OCI-LY7 (cell line): ENCODE results near the gene PPP3CA. TPM values are rescaled to one million over a fixed set of nuclear protein-coding genes. Genes with fewer than 3 reads are reported as not detected.
A peak's percentile ranks its signal among the peaks of the same experiment; 100 is the strongest.

ENCODE experiments used
- BruUV-seq: library from RNA; stranded (reverse); fragments of 400-500 nt; replicated peaks from 2 replicates; lab custom pipeline; 2021; lab: Mats Ljungman, UMichigan
- CTCF ChIA-PET: fragments of 300-600 bp; sonication (Branson Sonifier 250); formaldehyde crosslinking; loops from one replicate; lab custom pipeline; 2022; ENCODE audit warnings: antibody characterized with exemption; ENCODE audit not compliant: unreplicated experiment; lab: Charles Lee
- POLR2A ChIA-PET: fragments of 300-600 bp; sonication (Branson Sonifier 250); formaldehyde crosslinking; loops from one replicate; lab custom pipeline; 2022; ENCODE audit warnings: antibody characterized with exemption; lab: Charles Lee
- DNase-seq: peaks from one replicate; pipeline ENCODE4 v3.0.0-alpha.2; 2015; ENCODE audit warnings: low spot score
- H2AFZ ChIP-seq: fragments of 200-600 bp; sonication (generic), shearing (Covaris generic); 2 replicates; pipeline ENCODE4 v1.6.1; 2014; ENCODE audit warnings: mild to moderate bottlenecking, antibody characterized with exemption, low read length, moderate library complexity
- H3K27ac ChIP-seq: fragments of 200-600 bp; sonication (generic); 2 replicates; pipeline ENCODE4 v1.5.1; 2014; ENCODE audit warnings: mixed run types, low read depth, mild to moderate bottlenecking, moderate library complexity, low read length, inconsistent platforms; ENCODE audit not compliant: poor library complexity, severe bottlenecking
- H3K36me3 ChIP-seq: fragments of 200-600 bp; sonication (generic); 2 replicates; pipeline ENCODE4 v1.6.1; 2014; ENCODE audit warnings: mild to moderate bottlenecking, antibody characterized with exemption, low read length, moderate library complexity, mixed read lengths; ENCODE audit not compliant: insufficient read depth
- H3K4me1 ChIP-seq: fragments of 200-600 bp; sonication (generic); 2 replicates; pipeline ENCODE4 v1.5.1; 2014; ENCODE audit warnings: mild to moderate bottlenecking, low read length; ENCODE audit not compliant: insufficient read depth, poor library complexity, severe bottlenecking
- H3K4me2 ChIP-seq: fragments of 200-600 bp; sonication (generic); 2 replicates; pipeline ENCODE4 v1.6.1; 2014; ENCODE audit warnings: mild to moderate bottlenecking, low read length
- H3K4me3 ChIP-seq: fragments of 200-600 bp; sonication (generic); 2 replicates; pipeline ENCODE4 v1.5.1; 2014; ENCODE audit warnings: mild to moderate bottlenecking, low read depth, low read length; ENCODE audit not compliant: poor library complexity, severe bottlenecking
- H3K79me2 ChIP-seq: fragments of 200-600 bp; sonication (generic); 2 replicates; pipeline ENCODE4 v1.6.1; 2016; ENCODE audit warnings: low read depth, mild to moderate bottlenecking, low read length, moderate library complexity, mixed read lengths; ENCODE audit not compliant: insufficient read depth
- H3K9me2 ChIP-seq: fragments of 200-600 bp; sonication (generic); 2 replicates; pipeline ENCODE4 v1.6.1; 2016; ENCODE audit warnings: mild to moderate bottlenecking, low read length, mixed read lengths; ENCODE audit not compliant: insufficient read depth
- H3K9me3 ChIP-seq: fragments of 200-600 bp; sonication (generic); 2 replicates; pipeline ENCODE4 v1.6.1; 2014; ENCODE audit warnings: mild to moderate bottlenecking, mixed run types, low read length, mixed read lengths
- H4K20me1 ChIP-seq: fragments of 200-600 bp; sonication (generic); 2 replicates; pipeline ENCODE4 v1.6.1; 2014; ENCODE audit warnings: mild to moderate bottlenecking, antibody characterized with exemption, low read length, moderate library complexity, mixed read lengths; ENCODE audit not compliant: insufficient read depth
- CTCF ChIP-seq: fragments of 200-600 bp; sonication (generic); conservative IDR thresholded peaks from 2 replicates; pipeline ENCODE4 v1.5.1; 2014; ENCODE audit warnings: mild to moderate bottlenecking, antibody characterized with exemption, low read length, moderate library complexity, mixed read lengths
- EZH2phosphoT487 ChIP-seq: fragments of 200-600 bp; sonication (generic); IDR thresholded peaks from 2 replicates; pipeline ENCODE4 v1.6.1; 2018; ENCODE audit warnings: low read depth, borderline replicate concordance, mild to moderate bottlenecking, mixed run types, antibody characterized with exemption, low read length, moderate library complexity, mixed read lengths
- intact Hi-C: fragments of 100-400 bp; cut with micrococcal nuclease; formaldehyde crosslinking; loops from one replicate; pipeline ENCODE4 v1.10.0; 2022; ENCODE audit not compliant: unreplicated experiment
- total RNA-seq, 2 experiments: library from RNA; depleted of rRNA in 1 of 2; stranded (reverse); fragments of >200 nt in 1 of 2; shearing (Covaris generic) in 1 of 2; gene quantifications; 2 replicates each; pipeline ENCODE4 v1.2.3, GENCODE V29; 2014 to 2022

The PPP3CA gene
- total RNA-seq, 2 experiments from 2014 or later, result 9.2 to 13.6 TPM

DNA sequence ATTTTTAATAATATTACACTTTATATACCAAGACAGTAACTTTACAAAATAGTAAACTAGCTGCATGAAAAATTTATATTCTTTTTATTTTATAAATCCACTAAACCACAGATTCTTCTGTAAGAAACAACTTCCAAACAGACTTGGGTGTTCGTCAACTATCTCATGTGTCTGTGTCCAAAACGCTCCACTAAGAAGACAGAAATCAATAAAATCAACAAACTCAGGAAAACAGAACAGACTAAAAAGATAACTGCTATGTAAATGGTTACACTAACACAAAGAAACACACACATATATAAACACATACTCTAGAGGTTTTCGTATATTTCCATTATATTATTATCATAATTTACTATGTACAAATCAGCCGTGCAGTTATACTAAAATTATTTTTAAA, 158.4 kb downstream of the PPP3CA start:
- H3K9me2 ChIP-seq, result no peaks in the 10 kb centered on the region
- DNase-seq, result no peak
- BruUV-seq, result no TSS peak
- H3K9me3 ChIP-seq, result no peaks in the 10 kb centered on the region
- no peak overlapping the region for H2AFZ ChIP-seq
- intact Hi-C loops, result no loop called here
- no peaks in the 10 kb centered on the region for H3K4me1 ChIP-seq
- H3K79me2 ChIP-seq, result no peaks in the 10 kb centered on the region
- no peak for TF ChIP-seq CTCF
- no peaks in the 10 kb centered on the region for H3K36me3 ChIP-seq
- no peak overlapping the region for H3K4me2 ChIP-seq
- ChIA-PET POLR2A (interaction anchor here (0.6 kb wide), 3 partner anchors 111 to 423 kb away, joined by 3 to 6 read pairs (median 3); no protein-coding TSS in a partner anchor), CTCF (no interaction called here)
- no peak overlapping the region for H3K27ac ChIP-seq
- H3K4me3 ChIP-seq, result no peak overlapping the region
- H4K20me1 ChIP-seq, result no peaks in the 10 kb centered on the region

GRCh38 chr4:101187841-101188240, 159.5 kb downstream of the PPP3CA start:
- ChIA-PET POLR2A (interaction anchor here (0.6 kb wide), 1 partner anchor 54 kb away, joined by 3 read pairs; no protein-coding TSS in a partner anchor), CTCF (no interaction called here)
- intact Hi-C loops, result no loop called here
- H3K4me1 ChIP-seq, result no peaks in the 10 kb centered on the region
- peak; percentile 9 for DNase-seq
- no TSS peak for BruUV-seq
- no peak overlapping the region for H3K4me2 ChIP-seq
- no peak overlapping the region for H3K27ac ChIP-seq
- H4K20me1 ChIP-seq, result no peaks in the 10 kb centered on the region
- TF ChIP-seq CTCF (peak; percentile 67), EZH2phosphoT487 (no peak)
- no peak overlapping the region for H2AFZ ChIP-seq
- no peaks in the 10 kb centered on the region for H3K9me2 ChIP-seq
- no peaks in the 10 kb centered on the region for H3K79me2 ChIP-seq
- no peaks in the 10 kb centered on the region for H3K9me3 ChIP-seq
- no peaks in the 10 kb centered on the region for H3K36me3 ChIP-seq
- no peak overlapping the region for H3K4me3 ChIP-seq

GRCh38 chr4:101186567-101187184, 160.7 kb downstream of the PPP3CA start:
- CTCF ChIA-PET, result no interaction called here
- no TSS peak for BruUV-seq
- intact Hi-C loops, result no loop called here
- H3K4me2 ChIP-seq, result no peak overlapping the region
- H3K9me3 ChIP-seq, result no peaks in the 10 kb centered on the region
- no peaks in the 10 kb centered on the region for H3K36me3 ChIP-seq
- TF ChIP-seq EZH2phosphoT487, result no peak
- no peak for TF ChIP-seq CTCF
- DNase-seq, result no peak
- no peak overlapping the region for H2AFZ ChIP-seq
- H4K20me1 ChIP-seq, result no peaks in the 10 kb centered on the region
- H3K4me1 ChIP-seq, result no peaks in the 10 kb centered on the region
- POLR2A ChIA-PET, result interaction anchor here (0.6 to 0.7 kb wide), 2 partner anchors 120 to 396 kb away, joined by 3 to 4 read pairs; no protein-coding TSS in a partner anchor
- no peaks in the 10 kb centered on the region for H3K9me2 ChIP-seq
- H3K27ac ChIP-seq, result no peak overlapping the region
- no peaks in the 10 kb centered on the region for H3K79me2 ChIP-seq
- H3K4me3 ChIP-seq, result no peak overlapping the region
